GM11168 (cell line): Measurements from ENCODE around the gene SSX5.
"Not testable (repeated sequence)": the region's sequence is repeated elsewhere in the genome, so short reads cannot be mapped to it uniquely, and the experiment has no call there.

Experiments
- in situ Hi-C: fragments of 300-500 bp; cut with MboI; formaldehyde crosslinking; loops from one replicate; pipeline ENCODE4 v1.12.0; 2022; ENCODE audit warnings: low sequenced_read_pairs; ENCODE audit not compliant: unreplicated experiment

The SSX5 gene, protein sequence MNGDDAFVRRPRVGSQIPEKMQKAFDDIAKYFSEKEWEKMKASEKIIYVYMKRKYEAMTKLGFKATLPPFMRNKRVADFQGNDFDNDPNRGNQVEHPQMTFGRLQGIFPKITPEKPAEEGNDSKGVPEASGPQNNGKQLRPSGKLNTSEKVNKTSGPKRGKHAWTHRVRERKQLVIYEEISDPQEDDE

DNA sequence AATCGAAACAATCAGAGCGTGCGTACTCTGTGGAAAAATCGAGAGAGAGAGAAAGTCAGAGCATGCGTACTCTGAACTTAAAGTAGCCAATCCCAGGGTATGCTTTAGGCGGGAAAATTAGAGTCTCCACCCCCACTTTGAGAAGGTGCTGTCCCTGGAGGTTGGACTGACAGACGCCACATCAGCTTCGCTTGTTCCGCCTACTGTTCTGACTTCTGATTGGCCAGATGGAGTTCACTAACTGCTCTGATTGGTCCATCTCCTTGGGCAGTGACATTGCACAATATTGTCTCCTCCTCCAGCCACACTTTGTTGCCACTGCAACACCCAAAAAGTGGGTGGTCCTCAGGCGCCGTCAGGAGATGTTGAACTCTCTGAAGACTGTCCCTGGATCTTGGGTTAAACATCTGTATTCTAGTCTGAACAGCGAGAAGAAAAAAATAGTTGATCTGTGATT, at the start of gene SSX5:
TSS of gene SSX5 (minus strand) at position 51 of the 457 bp plus-strand sequence. CDS start 1,437 bp downstream, outside the sequence.
- in situ Hi-C loops: no loop called here

DNA sequence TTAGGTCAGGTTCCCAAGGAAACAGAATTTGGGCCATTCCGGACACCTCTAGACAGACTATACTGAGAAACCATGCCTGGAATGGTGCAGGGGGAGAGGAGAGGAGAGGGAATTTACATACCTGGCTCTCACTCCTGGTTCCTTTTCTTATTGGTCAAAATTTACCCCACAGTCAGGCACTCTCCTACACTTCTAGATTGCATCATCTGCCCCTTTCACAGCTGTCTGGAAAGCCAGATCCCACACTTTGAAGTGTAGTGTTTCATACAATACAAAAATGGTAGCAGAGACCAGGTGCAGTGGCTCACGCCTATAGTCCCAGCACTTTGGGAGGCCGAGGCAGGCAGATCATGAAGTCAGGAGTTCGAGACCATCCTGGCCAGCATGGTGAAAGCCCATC, 27.6 kb upstream of the SSX5 start:
- in situ Hi-C loops: not testable (repeated sequence)

- in situ Hi-C loops: not testable (repeated sequence)
Observed at GRCh38 chrX:48214341-48214740, 17.7 kb upstream of the SSX5 start.

DNA sequence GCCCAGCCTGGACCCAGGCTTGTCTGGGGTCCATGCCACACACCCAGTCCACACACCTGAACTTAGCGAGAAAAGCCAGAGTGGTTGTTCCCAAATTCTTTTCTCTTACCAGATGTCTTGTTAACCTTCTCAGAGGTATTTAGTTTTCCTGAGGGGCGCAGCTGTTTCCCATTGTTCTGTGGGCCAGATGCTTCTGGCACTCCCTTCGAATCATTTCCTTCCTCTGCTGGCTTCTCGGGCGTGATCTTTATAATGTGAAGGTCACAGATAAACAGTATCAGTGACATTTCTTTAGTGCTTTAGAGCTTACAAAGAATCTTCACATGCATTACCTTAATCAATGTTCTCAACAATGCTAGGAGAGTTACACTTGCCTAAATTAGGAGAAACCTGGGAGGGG, 6.6 kb downstream of the SSX5 start:
- in situ Hi-C loops: not testable (repeated sequence)

- in situ Hi-C loops: not testable (repeated sequence)
Observed at GRCh38 chrX:48181882-48182281, 14.7 kb downstream of the SSX5 start.

GRCh38 chrX:48180811-48181210, 15.8 kb downstream of the SSX5 start:
- in situ Hi-C loops: no loop called here

GRCh38 chrX:48179691-48180090, 16.9 kb downstream of the SSX5 start:
- in situ Hi-C loops: no loop called here

- in situ Hi-C loops: not testable (repeated sequence)
Observed at GRCh38 chrX:48166322-48166721, 30.3 kb downstream of the SSX5 start.

DNA sequence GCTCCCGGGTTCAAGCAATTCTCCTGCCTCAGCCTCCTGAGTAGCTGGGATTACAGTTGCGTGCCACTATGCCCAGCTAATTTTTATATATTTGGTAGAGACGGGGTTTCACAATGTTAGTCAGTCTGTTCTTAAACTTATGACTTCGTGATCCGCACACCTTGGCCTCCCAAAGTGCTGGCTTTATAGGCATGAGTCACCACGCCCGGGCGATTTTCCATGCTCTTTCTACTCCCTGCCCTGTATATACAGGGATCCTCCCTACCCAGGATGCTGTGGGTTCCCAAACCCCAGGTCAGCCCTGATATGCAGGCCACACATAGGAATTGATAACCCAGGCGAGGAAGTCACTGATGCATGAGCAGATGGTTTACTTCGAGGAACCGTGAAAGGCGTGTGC, 31.4 kb downstream of the SSX5 start:
- in situ Hi-C loops: no loop called here

- in situ Hi-C loops: no loop called here
Observed at GRCh38 chrX:48156014-48156413, 40.6 kb downstream of the SSX5 start.

DNA sequence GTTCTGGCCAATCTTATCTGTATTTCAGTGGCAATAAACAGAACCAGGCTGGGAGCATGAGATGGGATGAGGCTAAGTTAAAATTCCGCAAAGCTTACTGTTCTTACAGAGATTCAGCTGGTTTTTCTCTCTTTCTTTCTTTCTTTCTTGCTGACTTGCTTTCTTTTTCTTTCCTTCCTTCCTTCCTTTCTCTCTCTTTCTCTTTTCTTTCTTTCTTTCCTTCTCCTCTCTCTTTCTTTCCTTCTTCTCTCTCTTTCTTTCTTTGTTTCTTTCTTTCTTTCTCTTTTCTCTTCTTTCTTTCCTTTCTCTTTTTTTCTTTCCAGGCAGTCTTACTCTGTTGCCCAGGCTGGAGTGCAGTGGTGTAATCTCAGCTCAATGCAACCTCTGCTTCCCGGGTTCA, 41.8 kb downstream of the SSX5 start:
- in situ Hi-C loops: no loop called here

GRCh38 chrX:48153769-48154168, 42.8 kb downstream of the SSX5 start:
- in situ Hi-C loops: no loop called here

GRCh38 chrX:48142697-48143096, 53.9 kb downstream of the SSX5 start:
- in situ Hi-C loops: not testable (repeated sequence)

- in situ Hi-C loops: not testable (repeated sequence)
Observed at GRCh38 chrX:48141810-48142508, 54.6 kb downstream of the SSX5 start.

DNA sequence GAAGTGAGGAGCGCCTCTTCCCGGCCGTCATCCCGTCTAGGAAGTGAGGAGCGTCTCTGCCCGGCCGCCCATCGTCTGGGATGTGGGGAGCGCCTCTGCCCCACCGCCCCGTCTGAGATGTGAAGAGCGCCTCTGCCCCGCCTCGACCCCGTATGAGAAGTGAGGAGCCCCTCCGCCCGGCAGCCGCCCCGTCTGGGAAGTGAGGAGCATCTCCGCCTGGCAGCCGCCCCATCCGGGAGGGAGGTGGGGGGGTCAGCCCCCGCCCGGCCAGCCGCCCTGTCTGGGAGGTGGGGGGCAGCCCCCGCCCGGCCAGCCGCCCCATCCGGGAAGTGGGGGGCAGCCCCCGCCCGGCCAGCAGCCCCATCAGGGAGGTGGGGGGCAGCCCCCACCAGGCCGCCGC, 57.5 kb downstream of the SSX5 start:
- in situ Hi-C loops: not testable (repeated sequence)
